Measurements from ENCODE around the gene SDK2.

The SDK2 gene

GRCh38 chr17:73365906-73366623 is 278.2 kb downstream of the SDK2 start:
- Histone ChIP-seq H3K4me2 (ENCODE audit: low read length) (no peak overlapping the region), H3K4me1 (ENCODE audit: control insufficient read depth, low read length) (no peaks in the 10 kb centered on the region), H3K4me3 (ENCODE audit: low read length) (no peak overlapping the region), H3K9me2 (replicated peaks; ENCODE audit: control insufficient read depth, low read length) (no peaks in the 10 kb centered on the region), H3K27ac (ENCODE audit: low read depth, low read length) (no peak overlapping the region), H3K9me3 (ENCODE audit: control insufficient read depth, insufficient read depth, low read length) (no peaks in the 10 kb centered on the region), H4K20me1 (ENCODE audit: control insufficient read depth, insufficient read depth, low read depth, low read length) (no peaks in the 10 kb centered on the region), H3K27me3 (ENCODE audit: control insufficient read depth, low read length) (no peaks in the 10 kb centered on the region), H3F3A (ENCODE audit: control insufficient read depth, insufficient read depth) (no peaks in the 10 kb centered on the region), H3K79me2 (ENCODE audit: control insufficient read depth, low read length) (no peaks in the 10 kb centered on the region), H3K36me3 (ENCODE audit: control insufficient read depth, low read length) (no peaks in the 10 kb centered on the region)
- TF ChIP-seq CTCF (IDR thresholded peaks at IDR 0.05; ENCODE audit: low read depth, low read length, poor library complexity, severe bottlenecking) (no peak), EZH2phosphoT487 (IDR thresholded peaks at IDR 0.05; ENCODE audit: borderline replicate concordance, low read length) (no peak)

DNA sequence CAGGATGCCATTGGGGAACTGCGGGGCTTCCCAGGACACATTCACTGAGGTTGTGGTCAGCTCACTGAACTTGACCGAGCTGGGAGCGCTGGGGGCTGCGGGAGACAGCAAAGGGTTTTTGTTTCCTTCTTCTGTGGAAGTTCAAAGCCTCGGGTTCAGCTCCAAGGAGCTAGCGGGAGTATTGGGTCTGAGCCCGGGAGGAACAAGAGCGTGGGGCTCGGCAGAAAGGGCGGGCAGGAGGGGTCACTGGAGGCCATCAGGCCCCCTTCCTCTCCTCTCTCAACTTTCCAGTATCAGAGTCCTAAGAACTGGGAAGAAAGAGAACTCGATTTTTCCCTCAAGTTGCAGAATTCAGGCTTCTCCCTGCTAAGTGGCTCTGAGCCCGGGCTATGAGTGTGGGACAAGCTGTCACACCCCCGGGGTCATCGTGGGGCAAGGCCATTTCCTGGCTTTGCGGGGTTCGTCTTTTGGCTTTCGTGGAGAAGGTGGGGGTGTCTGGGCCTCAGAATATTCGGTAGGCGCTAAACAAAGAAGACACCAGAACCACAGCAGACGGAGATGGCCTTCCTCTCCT is 278.9 kb downstream of the SDK2 start:
- Histone ChIP-seq H3K4me1 (ENCODE audit: control insufficient read depth, low read length) (no peaks in the 10 kb centered on the region), H3K36me3 (ENCODE audit: control insufficient read depth, low read length) (no peaks in the 10 kb centered on the region), H3K4me3 (ENCODE audit: low read length) (no peak overlapping the region), H3K27ac (ENCODE audit: low read depth, low read length) (no peak overlapping the region), H3F3A (ENCODE audit: control insufficient read depth, insufficient read depth) (no peaks in the 10 kb centered on the region), H3K9me3 (ENCODE audit: control insufficient read depth, insufficient read depth, low read length) (no peaks in the 10 kb centered on the region), H3K79me2 (ENCODE audit: control insufficient read depth, low read length) (no peaks in the 10 kb centered on the region), H4K20me1 (ENCODE audit: control insufficient read depth, insufficient read depth, low read depth, low read length) (no peaks in the 10 kb centered on the region), H3K4me2 (ENCODE audit: low read length) (no peak overlapping the region), H3K27me3 (ENCODE audit: control insufficient read depth, low read length) (no peaks in the 10 kb centered on the region), H3K9me2 (replicated peaks; ENCODE audit: control insufficient read depth, low read length) (no peaks in the 10 kb centered on the region)
- TF ChIP-seq EZH2phosphoT487 (IDR thresholded peaks at IDR 0.05; ENCODE audit: borderline replicate concordance, low read length) (no peak), CTCF (IDR thresholded peaks at IDR 0.05; ENCODE audit: low read depth, low read length, poor library complexity, severe bottlenecking) (no peak)

DNA sequence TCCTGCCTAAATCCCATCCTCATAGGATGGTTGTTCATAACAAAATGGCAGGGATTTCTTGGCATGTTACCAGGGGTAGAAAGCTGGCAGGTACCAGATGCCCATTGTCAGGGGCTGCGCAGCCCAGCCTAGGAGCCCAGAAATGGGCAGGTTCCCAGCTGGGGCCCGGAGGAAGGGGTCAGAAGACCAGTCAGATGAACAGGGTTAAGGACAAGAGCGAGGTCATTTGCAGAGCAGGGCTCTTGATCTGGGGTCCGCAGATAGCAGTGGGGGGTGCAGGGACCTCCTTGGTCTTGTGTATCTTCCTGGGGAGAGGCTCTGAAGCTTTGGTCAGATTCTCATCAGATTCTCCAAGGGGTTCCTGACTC is 280.1 kb downstream of the SDK2 start:
- Histone ChIP-seq H3K4me2 (ENCODE audit: low read length) (no peak overlapping the region), H3K27me3 (ENCODE audit: control insufficient read depth, low read length) (no peaks in the 10 kb centered on the region), H4K20me1 (ENCODE audit: control insufficient read depth, insufficient read depth, low read depth, low read length) (no peaks in the 10 kb centered on the region), H3K9me2 (replicated peaks; ENCODE audit: control insufficient read depth, low read length) (no peaks in the 10 kb centered on the region), H3K36me3 (ENCODE audit: control insufficient read depth, low read length) (no peaks in the 10 kb centered on the region), H3K4me1 (ENCODE audit: control insufficient read depth, low read length) (no peaks in the 10 kb centered on the region), H3K79me2 (ENCODE audit: control insufficient read depth, low read length) (no peaks in the 10 kb centered on the region), H3K9me3 (ENCODE audit: control insufficient read depth, insufficient read depth, low read length) (no peaks in the 10 kb centered on the region), H3K4me3 (ENCODE audit: low read length) (no peak overlapping the region), H3K27ac (ENCODE audit: low read depth, low read length) (no peak overlapping the region), H3F3A (ENCODE audit: control insufficient read depth, insufficient read depth) (no peaks in the 10 kb centered on the region)
- TF ChIP-seq CTCF (IDR thresholded peaks at IDR 0.05; ENCODE audit: low read depth, low read length, poor library complexity, severe bottlenecking) (no peak), EZH2phosphoT487 (IDR thresholded peaks at IDR 0.05; ENCODE audit: borderline replicate concordance, low read length) (no peak)

Measured in DOHH2 (cell line).